Keratinocyte (primary cell): Measurements from ENCODE around the gene CNTROB.

Source experiments
- EZH2 ChIP-seq: IDR thresholded peaks from one replicate; pipeline ENCODE4 v1.6.1; 2012; ENCODE audit warnings: inconsistent platforms, mild to moderate bottlenecking, low read length, moderate library complexity
- TF ChIP-seq, protein P1 (sequence below), 3 experiments: IDR thresholded peaks in 1 of 3; conservative IDR thresholded peaks in 1 of 3; optimal IDR thresholded peaks in 1 of 3; 2 replicates in 2 of 3; 3 replicates in 1 of 3; pipeline versions ENCODE3 to v1.5.1; 2011; ENCODE audit warnings: low read length in 3 of 3, mild to moderate bottlenecking in 3 of 3, moderate library complexity in 2 of 3, control low read depth in 1 of 3, inconsistent platforms in 1 of 3; ENCODE audit not compliant: insufficient read depth in 2 of 3; ENCODE audit errors: extremely low read depth in 1 of 3

DNA sequence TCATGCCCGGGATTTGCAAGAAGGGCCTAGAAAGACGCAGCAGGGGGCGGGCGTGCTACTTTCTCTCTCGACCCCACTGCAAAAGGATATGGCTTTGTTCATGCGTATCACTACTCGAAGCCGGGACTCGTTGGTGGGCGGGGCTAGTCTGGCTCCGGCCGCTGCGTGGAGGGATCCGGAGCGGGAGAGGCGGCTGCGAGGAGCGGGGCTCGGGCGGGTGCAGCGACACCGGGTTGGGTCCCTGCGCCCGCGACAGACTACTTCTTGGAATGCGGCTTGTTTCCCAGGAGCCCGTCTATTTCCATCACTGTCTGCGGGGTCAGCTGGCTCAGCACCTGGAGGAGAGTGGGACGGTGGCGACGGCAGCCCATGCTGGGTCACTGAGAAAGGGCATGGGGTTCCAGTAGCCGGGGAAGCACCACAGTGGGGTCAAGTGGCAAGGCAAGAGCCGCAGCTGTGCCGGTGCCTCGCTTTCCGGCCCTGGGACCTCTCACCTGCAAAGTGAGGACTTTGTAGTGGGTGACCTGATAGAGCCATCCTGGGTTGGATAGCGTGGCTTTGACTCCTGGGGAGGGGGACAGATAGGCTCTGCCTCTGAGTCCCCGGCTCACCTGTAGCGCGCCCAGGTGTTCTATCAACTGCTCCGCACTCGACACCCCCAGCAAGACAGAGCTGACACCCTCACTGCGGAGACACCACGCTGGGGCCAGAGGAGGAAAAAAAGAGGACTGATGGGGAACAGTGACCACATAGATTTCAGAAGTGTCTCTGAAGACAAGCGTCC lies 9.0 kb upstream of the CNTROB start:
- TF ChIP-seq EZH2: no peak
- TF ChIP-seq, protein P1, sequence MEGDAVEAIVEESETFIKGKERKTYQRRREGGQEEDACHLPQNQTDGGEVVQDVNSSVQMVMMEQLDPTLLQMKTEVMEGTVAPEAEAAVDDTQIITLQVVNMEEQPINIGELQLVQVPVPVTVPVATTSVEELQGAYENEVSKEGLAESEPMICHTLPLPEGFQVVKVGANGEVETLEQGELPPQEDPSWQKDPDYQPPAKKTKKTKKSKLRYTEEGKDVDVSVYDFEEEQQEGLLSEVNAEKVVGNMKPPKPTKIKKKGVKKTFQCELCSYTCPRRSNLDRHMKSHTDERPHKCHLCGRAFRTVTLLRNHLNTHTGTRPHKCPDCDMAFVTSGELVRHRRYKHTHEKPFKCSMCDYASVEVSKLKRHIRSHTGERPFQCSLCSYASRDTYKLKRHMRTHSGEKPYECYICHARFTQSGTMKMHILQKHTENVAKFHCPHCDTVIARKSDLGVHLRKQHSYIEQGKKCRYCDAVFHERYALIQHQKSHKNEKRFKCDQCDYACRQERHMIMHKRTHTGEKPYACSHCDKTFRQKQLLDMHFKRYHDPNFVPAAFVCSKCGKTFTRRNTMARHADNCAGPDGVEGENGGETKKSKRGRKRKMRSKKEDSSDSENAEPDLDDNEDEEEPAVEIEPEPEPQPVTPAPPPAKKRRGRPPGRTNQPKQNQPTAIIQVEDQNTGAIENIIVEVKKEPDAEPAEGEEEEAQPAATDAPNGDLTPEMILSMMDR (optimal IDR thresholded peaks at IDR 0.05 in 1 of 3, IDR thresholded peaks at IDR 0.05 in 1 of 3, conservative IDR thresholded peaks at IDR 0.05 in 1 of 3; ENCODE audit: extremely low read depth in 1 of 3, insufficient read depth in 2 of 3, low read length in 3 of 3): no peak
